A549 (cell line): Measurements from ENCODE around the gene ZNF439. TPM values are rescaled to one million over a fixed set of nuclear protein-coding genes. Genes with fewer than 3 reads are reported as not detected.

Source experiments
- ATAC-seq, 2 experiments: fragments of 200-7000 bp in 1 of 2; fragments of >200 bp in 1 of 2; cut with Nextera tagmentation in 1 of 2; cut with Tn5 transposase in 1 of 2; 3 replicates each; pipeline versions ENCODE4 v1.8.0 to v1.9.1; 2018 to 2020; ENCODE audit warnings: mild to moderate bottlenecking in 1 of 2, moderate library complexity in 1 of 2
- CTCF ChIA-PET: fragments of 300-600 bp; sonication (Branson Sonifier 250); formaldehyde crosslinking; extraction: SDS; loops from one replicate; lab custom pipeline; 2021; ENCODE audit warnings: antibody characterized with exemption, inconsistent platforms; lab: Yijun Ruan, JAX
- POLR2A ChIA-PET: fragments of 350-600 bp; formaldehyde crosslinking; extraction: SDS; loops from one replicate; lab custom pipeline; 2021; ENCODE audit warnings: antibody characterized with exemption, inconsistent platforms; lab: Yijun Ruan, JAX
- DNase-seq, 2 experiments: peaks; one replicate each; pipeline versions ENCODE4 v3.0.0 to v3.0.0-alpha.2; 2011 to 2016; ENCODE audit warnings: low read depth in 1 of 2, low spot score in 1 of 2
- FAIRE-seq: peaks from 2 replicates; lab custom pipeline; 2011; peaks lifted over from hg19 to GRCh38; lab: Jason Lieb, UNC
- H3K27ac ChIP-seq, 2 experiments: fragments of >200 bp; sonication (Bioruptor Twin); formaldehyde crosslinking; 3 replicates each; pipeline ENCODE4 v1.5.1; 2016 to 2017
- H3K4me1 ChIP-seq: fragments of >200 bp; sonication (Bioruptor Twin); formaldehyde crosslinking; 3 replicates; pipeline ENCODE4 v1.6.1; 2016
- H3K4me2 ChIP-seq: fragments of >200 bp; sonication (Bioruptor Twin); formaldehyde crosslinking; 3 replicates; pipeline ENCODE4 v1.6.1; 2016
- H3K4me3 ChIP-seq: fragments of >200 bp; sonication (Bioruptor Twin); formaldehyde crosslinking; 3 replicates; pipeline ENCODE4 v1.5.1; 2016
- H3K9me3 ChIP-seq: fragments of >200 bp; sonication (Bioruptor Twin); formaldehyde crosslinking; 3 replicates; pipeline ENCODE4 v1.6.1; 2016
- BHLHE40 ChIP-seq: IDR thresholded peaks from 2 replicates; pipeline ENCODE4 v1.6.1; 2012; ENCODE audit warnings: low read depth, low read length, inconsistent platforms
- CEBPB ChIP-seq, 2 experiments: fragments of >200 bp in 1 of 2; sonication (Bioruptor Twin) in 1 of 2; formaldehyde crosslinking in 1 of 2; IDR thresholded peaks; 2 replicates each; pipeline ENCODE4 v1.6.1; 2012 to 2016
- EHF ChIP-seq: fragments of 250-450 bp; sonication (Bioruptor Pico); IDR thresholded peaks from 2 replicates; pipeline ENCODE4 v1.5.0; 2020; ENCODE audit warnings: mild to moderate bottlenecking
- FOSB ChIP-seq: fragments of 250-450 bp; sonication (Bioruptor Pico); IDR thresholded peaks from 2 replicates; pipeline ENCODE4 v1.5.0; 2020; ENCODE audit warnings: mild to moderate bottlenecking, moderate library complexity
- GATA3 ChIP-seq: IDR thresholded peaks from 2 replicates; pipeline ENCODE4 v1.6.1; 2012; ENCODE audit warnings: borderline replicate concordance
- HEYL ChIP-seq: fragments of 250-450 bp; sonication (Bioruptor Pico); IDR thresholded peaks from 2 replicates; pipeline ENCODE4 v1.8.0; 2021; ENCODE audit warnings: mild to moderate bottlenecking, moderate library complexity
- JUNB ChIP-seq: fragments of >200 bp; sonication (Bioruptor Twin); formaldehyde crosslinking; IDR thresholded peaks from 2 replicates; pipeline ENCODE4 v1.6.1; 2016
- KDM1A ChIP-seq: fragments of 200-600 bp; sonication (generic); IDR thresholded peaks from 2 replicates; pipeline ENCODE4 v1.6.1; 2016; ENCODE audit warnings: low read depth, mild to moderate bottlenecking
- MAZ ChIP-seq: fragments of 150-350 bp; IDR thresholded peaks from 2 replicates; pipeline ENCODE4 v1.6.1; 2014; ENCODE audit warnings: antibody characterized with exemption, low read depth, low read length, borderline replicate concordance
- MYC ChIP-seq: IDR thresholded peaks from 2 replicates; pipeline ENCODE4 v1.6.1; 2012; ENCODE audit warnings: mild to moderate bottlenecking, inconsistent platforms, low read length, improper control_type of control experiment, borderline replicate concordance
- NPAS2 ChIP-seq: fragments of 250-450 bp; sonication (Bioruptor Pico); IDR thresholded peaks from 2 replicates; pipeline ENCODE4 v1.8.0; 2022; ENCODE audit warnings: mild to moderate bottlenecking, moderate library complexity, borderline replicate concordance
- PHF8 ChIP-seq: fragments of 200-600 bp; sonication (generic); IDR thresholded peaks from 2 replicates; pipeline ENCODE4 v1.6.1; 2016; ENCODE audit warnings: low read depth, mild to moderate bottlenecking, antibody characterized with exemption, moderate library complexity, borderline replicate concordance
- RAD21 ChIP-seq, 2 experiments: fragments of >200 bp in 1 of 2; sonication (Bioruptor Twin) in 1 of 2; formaldehyde crosslinking in 1 of 2; IDR thresholded peaks in 1 of 2; conservative IDR thresholded peaks in 1 of 2; 2 replicates in 1 of 2; 3 replicates in 1 of 2; pipeline ENCODE4 v1.6.1; 2012 to 2018; ENCODE audit warnings: inconsistent platforms in 1 of 2
- RARB ChIP-seq: fragments of 250-450 bp; sonication (Bioruptor Pico); IDR thresholded peaks from 2 replicates; pipeline ENCODE4 v1.8.0; 2021; ENCODE audit warnings: mild to moderate bottlenecking, moderate library complexity
- RCOR1 ChIP-seq: fragments of 150-350 bp; IDR thresholded peaks from 2 replicates; pipeline ENCODE4 v1.6.1; 2014; ENCODE audit warnings: antibody characterized with exemption, low read length, low read depth
- RFX5 ChIP-seq: fragments of 450-650 bp; IDR thresholded peaks from 2 replicates; pipeline ENCODE4 v1.7.1; 2014; ENCODE audit warnings: antibody characterized with exemption, mild to moderate bottlenecking, moderate library complexity
- RNF2 ChIP-seq: fragments of 200-600 bp; sonication (generic); IDR thresholded peaks from 2 replicates; pipeline ENCODE4 v1.6.1; 2016; ENCODE audit warnings: low read depth, mild to moderate bottlenecking, antibody characterized with exemption, moderate library complexity, borderline replicate concordance
- SMC3 ChIP-seq: fragments of >200 bp; sonication (Bioruptor Twin); formaldehyde crosslinking; IDR thresholded peaks from 3 replicates; pipeline ENCODE4 v1.6.1; 2018; ENCODE audit warnings: inconsistent platforms
- ZFP36 ChIP-seq: fragments of 450-650 bp; IDR thresholded peaks from 2 replicates; pipeline ENCODE4 v1.6.1; 2014; ENCODE audit warnings: borderline replicate concordance; ENCODE audit not compliant: partially characterized antibody
- WGBS: methylation state at CpG from one replicate; pipeline ENCODE4 v1.1.6; 2017; ENCODE audit errors: missing lambda C conversion rate; 5-methylcytosine and 5-hydroxymethylcytosine counted together
- polyA plus RNA-seq, 4 experiments: library from polyadenylated mRNA; depleted of rRNA in 3 of 4; stranded (reverse); fragments of >200 nt; fragmentation: RNase III in 1 of 4; extraction: RNeasy Plus Mini Kit Qiagen cat#74134 plus additional on column Dnase treatment in 1 of 4; gene quantifications; 2 replicates in 3 of 4; 3 replicates in 1 of 4; pipeline ENCODE4 v1.2.3, GENCODE V29; 2011 to 2017
- TF ChIP-seq, protein P1 (sequence below): fragments of 450-650 bp; IDR thresholded peaks from 2 replicates; pipeline ENCODE4 v1.6.1; 2014; ENCODE audit warnings: antibody characterized with exemption
- TF ChIP-seq, protein P2 (sequence below): fragments of >200 bp; sonication (Bioruptor Twin); formaldehyde crosslinking; IDR thresholded peaks from 3 replicates; pipeline ENCODE4 v1.5.1; 2016
- TF ChIP-seq, protein P3 (sequence below): fragments of 150-350 bp; IDR thresholded peaks from 2 replicates; pipeline ENCODE4 v1.6.1; 2014; ENCODE audit warnings: low read depth, mild to moderate bottlenecking, low read length
- TF ChIP-seq, protein P4 (sequence below): IDR thresholded peaks from 2 replicates; pipeline ENCODE4 v1.6.1; 2012

Gene ZNF439
- polyA plus RNA-seq, 2 of the 4 experiments (the other 2 are of a cell fraction) = not detected

DNA sequence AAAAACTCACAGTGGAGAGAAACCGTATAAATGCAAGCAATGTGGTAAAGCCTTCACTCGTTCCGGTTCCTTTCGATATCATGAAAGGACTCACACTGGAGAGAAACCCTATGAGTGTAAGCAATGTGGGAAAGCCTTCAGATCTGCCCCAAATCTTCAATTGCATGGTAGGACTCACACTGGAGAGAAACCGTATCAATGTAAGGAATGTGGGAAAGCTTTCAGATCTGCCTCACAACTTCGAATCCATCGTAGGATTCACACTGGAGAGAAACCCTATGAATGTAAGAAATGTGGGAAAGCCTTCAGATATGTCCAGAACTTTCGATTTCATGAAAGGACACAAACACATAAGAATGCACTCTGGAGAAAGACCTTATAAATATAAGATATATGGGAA, 19.7 kb downstream of the ZNF439 start:
- Histone ChIP-seq H3K4me1 (no peaks in the 10 kb centered on the region), H3K4me2 (no peak overlapping the region), H3K9me3 (peaks cover 17% of the 10 kb centered on the region), H3K27ac (no peak overlapping the region), H3K4me3 (no peak overlapping the region)
- ChIA-PET CTCF (no interaction called here), POLR2A (no interaction called here)
- TF ChIP-seq, protein P1, sequence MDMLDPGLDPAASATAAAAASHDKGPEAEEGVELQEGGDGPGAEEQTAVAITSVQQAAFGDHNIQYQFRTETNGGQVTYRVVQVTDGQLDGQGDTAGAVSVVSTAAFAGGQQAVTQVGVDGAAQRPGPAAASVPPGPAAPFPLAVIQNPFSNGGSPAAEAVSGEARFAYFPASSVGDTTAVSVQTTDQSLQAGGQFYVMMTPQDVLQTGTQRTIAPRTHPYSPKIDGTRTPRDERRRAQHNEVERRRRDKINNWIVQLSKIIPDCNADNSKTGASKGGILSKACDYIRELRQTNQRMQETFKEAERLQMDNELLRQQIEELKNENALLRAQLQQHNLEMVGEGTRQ = no peak
- no peak for TF ChIP-seq RNF2
- no peak for TF ChIP-seq BHLHE40
- TF ChIP-seq HEYL (CRISPR knock-in tag) = no peak
- TF ChIP-seq RARB (CRISPR knock-in tag) = no peak
- no peak for TF ChIP-seq MAZ
- TF ChIP-seq MYC = no peak
- ATAC-seq = no peak
- no peak for FAIRE-seq
- DNase-seq = no peak
- 12% methylated on average over 8 of the region's 8 CpGs for WGBS

DNA sequence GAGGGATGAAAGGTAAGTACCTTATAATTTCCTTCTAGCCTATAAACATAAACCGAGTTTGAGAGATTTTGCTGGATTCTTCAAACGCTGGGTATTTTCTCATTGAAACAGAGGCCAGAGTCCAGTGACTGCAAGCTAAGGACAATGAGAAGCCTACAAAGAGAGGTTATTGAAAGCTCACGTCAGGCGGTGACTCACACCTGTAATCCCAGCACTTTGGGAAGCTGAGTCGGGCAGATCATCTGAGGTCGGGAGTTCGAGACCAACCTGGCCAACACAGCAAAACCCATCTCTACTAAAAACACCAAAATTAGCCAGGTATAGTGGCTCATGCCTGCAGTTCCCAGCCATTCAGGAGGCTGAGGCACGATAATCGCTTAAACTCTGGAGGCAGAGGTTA, 24.1 kb downstream of the ZNF439 start:
- Histone ChIP-seq H3K9me3 (peaks cover 14% of the 10 kb centered on the region), H3K4me2 (no peak overlapping the region), H3K27ac (no peak overlapping the region), H3K4me1 (no peaks in the 10 kb centered on the region), H3K4me3 (no peak overlapping the region)
- no peak for TF ChIP-seq MAZ
- TF ChIP-seq, protein P2, sequence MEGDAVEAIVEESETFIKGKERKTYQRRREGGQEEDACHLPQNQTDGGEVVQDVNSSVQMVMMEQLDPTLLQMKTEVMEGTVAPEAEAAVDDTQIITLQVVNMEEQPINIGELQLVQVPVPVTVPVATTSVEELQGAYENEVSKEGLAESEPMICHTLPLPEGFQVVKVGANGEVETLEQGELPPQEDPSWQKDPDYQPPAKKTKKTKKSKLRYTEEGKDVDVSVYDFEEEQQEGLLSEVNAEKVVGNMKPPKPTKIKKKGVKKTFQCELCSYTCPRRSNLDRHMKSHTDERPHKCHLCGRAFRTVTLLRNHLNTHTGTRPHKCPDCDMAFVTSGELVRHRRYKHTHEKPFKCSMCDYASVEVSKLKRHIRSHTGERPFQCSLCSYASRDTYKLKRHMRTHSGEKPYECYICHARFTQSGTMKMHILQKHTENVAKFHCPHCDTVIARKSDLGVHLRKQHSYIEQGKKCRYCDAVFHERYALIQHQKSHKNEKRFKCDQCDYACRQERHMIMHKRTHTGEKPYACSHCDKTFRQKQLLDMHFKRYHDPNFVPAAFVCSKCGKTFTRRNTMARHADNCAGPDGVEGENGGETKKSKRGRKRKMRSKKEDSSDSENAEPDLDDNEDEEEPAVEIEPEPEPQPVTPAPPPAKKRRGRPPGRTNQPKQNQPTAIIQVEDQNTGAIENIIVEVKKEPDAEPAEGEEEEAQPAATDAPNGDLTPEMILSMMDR = no peak
- TF ChIP-seq, protein P3, sequence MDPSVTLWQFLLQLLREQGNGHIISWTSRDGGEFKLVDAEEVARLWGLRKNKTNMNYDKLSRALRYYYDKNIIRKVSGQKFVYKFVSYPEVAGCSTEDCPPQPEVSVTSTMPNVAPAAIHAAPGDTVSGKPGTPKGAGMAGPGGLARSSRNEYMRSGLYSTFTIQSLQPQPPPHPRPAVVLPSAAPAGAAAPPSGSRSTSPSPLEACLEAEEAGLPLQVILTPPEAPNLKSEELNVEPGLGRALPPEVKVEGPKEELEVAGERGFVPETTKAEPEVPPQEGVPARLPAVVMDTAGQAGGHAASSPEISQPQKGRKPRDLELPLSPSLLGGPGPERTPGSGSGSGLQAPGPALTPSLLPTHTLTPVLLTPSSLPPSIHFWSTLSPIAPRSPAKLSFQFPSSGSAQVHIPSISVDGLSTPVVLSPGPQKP = no peak
- TF ChIP-seq RCOR1 = no peak
- TF ChIP-seq KDM1A = no peak
- TF ChIP-seq RAD21 (conservative IDR thresholded peaks at IDR 0.05 in 1 of 2, IDR thresholded peaks at IDR 0.05 in 1 of 2) = no peak
- TF ChIP-seq SMC3 = no peak
- TF ChIP-seq FOSB (CRISPR knock-in tag) = no peak
- TF ChIP-seq PHF8 = no peak
- TF ChIP-seq, protein P4, sequence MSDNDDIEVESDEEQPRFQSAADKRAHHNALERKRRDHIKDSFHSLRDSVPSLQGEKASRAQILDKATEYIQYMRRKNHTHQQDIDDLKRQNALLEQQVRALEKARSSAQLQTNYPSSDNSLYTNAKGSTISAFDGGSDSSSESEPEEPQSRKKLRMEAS = no peak
- TF ChIP-seq RFX5 = no peak
- TF ChIP-seq RARB (CRISPR knock-in tag) = no peak
- no peak for TF ChIP-seq ZFP36
- TF ChIP-seq EHF (CRISPR knock-in tag) = no peak
- TF ChIP-seq MYC = no peak
- no peak for TF ChIP-seq CEBPB (IDR thresholded peaks at IDR 0.05)
- no peak for TF ChIP-seq NPAS2 (CRISPR knock-in tag)
- TF ChIP-seq GATA3 = no peak
- no peak for TF ChIP-seq JUNB
- TF ChIP-seq BHLHE40 = no peak
- POLR2A ChIA-PET = no interaction called here
- no peak for FAIRE-seq
- CTCF ChIA-PET = no interaction called here
- no peak for ATAC-seq
- WGBS = 6% methylated on average over 9 of the region's 9 CpGs
- DNase-seq = no peak
